Loucy (cell line): ENCODE results near the gene IGFBP2.

Experiments used
- CTCF ChIP-seq: fragments of 200-600 bp; sonication (generic); conservative IDR thresholded peaks from 2 replicates; pipeline ENCODE4 v1.5.1; 2014; ENCODE audit warnings: mild to moderate bottlenecking, antibody characterized with exemption, low read length
- EZH2phosphoT487 ChIP-seq: fragments of 200-600 bp; IDR thresholded peaks from 2 replicates; pipeline ENCODE4 v1.6.1; 2018; ENCODE audit warnings: antibody characterized with exemption, mild to moderate bottlenecking, moderate library complexity, borderline replicate concordance

DNA sequence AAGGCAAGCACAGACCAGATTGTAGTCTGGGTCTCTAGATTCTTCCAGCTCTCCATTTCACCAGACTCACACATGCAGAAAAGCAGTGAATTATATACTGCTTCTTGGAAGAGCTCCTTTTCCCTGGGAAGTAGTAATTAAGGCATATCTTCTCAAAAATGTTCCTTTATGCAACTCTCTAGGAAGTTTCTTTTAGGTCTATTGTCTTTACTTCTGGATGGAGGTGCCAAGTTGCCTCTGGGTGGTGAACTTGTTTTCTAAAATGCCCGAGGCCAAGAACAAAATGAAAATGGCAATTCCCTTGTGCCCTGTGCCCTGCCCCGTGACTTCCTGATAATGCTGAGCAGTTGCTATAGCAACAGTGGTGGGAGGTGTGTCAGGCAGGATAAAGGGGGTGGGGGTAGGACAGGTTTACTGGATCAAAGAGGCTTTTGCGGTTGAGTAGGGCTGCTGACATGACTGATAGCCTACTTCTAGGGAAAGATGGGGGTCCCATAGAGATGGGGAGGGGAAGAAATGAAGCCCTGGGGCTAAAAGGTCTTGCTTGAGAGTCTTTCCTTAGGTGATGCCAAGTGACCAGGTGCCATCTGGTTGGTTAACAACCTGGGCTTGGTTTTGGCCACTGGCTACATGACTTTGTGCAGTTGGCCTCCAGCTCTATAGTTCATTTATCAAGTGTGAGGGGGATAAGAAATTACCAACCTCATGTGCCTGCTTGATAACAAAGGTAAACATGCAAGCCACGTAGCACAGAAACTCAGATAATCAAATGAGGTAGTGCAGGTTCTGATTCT lies 11.8 kb downstream of the IGFBP2 start:
- TF ChIP-seq CTCF (no peak), EZH2phosphoT487 (no peak)
